PFSK-1 (cell line): ENCODE results near the gene TRIP4.

Experiments used
- POLR2AphosphoS5 ChIP-seq: IDR thresholded peaks from 2 replicates; pipeline ENCODE4 v1.6.1; 2012; ENCODE audit warnings: low read depth, mild to moderate bottlenecking, control low read depth, low read length, moderate library complexity
- REST ChIP-seq, 2 experiments: IDR thresholded peaks; 2 replicates each; pipeline versions ENCODE4 v1.6.1 to v1.8.0; 2011 to 2012; ENCODE audit warnings: low read depth in 2 of 2, low read length in 2 of 2, control low read depth in 1 of 2, inconsistent platforms in 1 of 2, mild to moderate bottlenecking in 1 of 2, moderate library complexity in 1 of 2; ENCODE audit not compliant: insufficient read depth in 1 of 2
- TAF1 ChIP-seq: IDR thresholded peaks from 2 replicates; pipeline ENCODE4 v1.6.1; 2012; ENCODE audit warnings: low read length, control low read depth, borderline replicate concordance; ENCODE audit not compliant: insufficient read depth

GRCh38 chr15:64373360-64373759 is 14.3 kb upstream of the TRIP4 start:
- no peak for TF ChIP-seq REST (IDR thresholded peaks at IDR 0.05; ENCODE audit: insufficient read depth in 1 of 2, low read depth in 2 of 2, low read length in 2 of 2)
- no peak for TF ChIP-seq TAF1
- TF ChIP-seq POLR2AphosphoS5, result no peak
